Caco-2 (cell line): Measurements from ENCODE around the gene TNNI3K. TPM values are rescaled to one million over a fixed set of nuclear protein-coding genes. Genes with fewer than 3 reads are reported as not detected.

Experiments
- BruUV-seq: library from RNA; stranded (reverse); fragments of 400-500 nt; replicated peaks from 2 replicates; lab custom pipeline; 2021; lab: Mats Ljungman, UMichigan
- CTCF ChIA-PET: fragments of 300-600 bp; sonication (Branson Sonifier 250); formaldehyde crosslinking; loops from one replicate; lab custom pipeline; 2022; ENCODE audit warnings: antibody characterized with exemption; lab: Charles Lee
- POLR2A ChIA-PET: fragments of 300-600 bp; sonication (Branson Sonifier 250); formaldehyde crosslinking; loops from one replicate; lab custom pipeline; 2022; ENCODE audit warnings: antibody characterized with exemption; lab: Charles Lee
- DNase-seq, 2 experiments: peaks; one replicate each; pipeline versions ENCODE4 v3.0.0 to v3.0.0-alpha.2; 2020 to 2022
- H3K27me3 ChIP-seq: replicated peaks from 2 replicates; pipeline ENCODE4 v1.6.0; 2011; ENCODE audit warnings: low read length; ENCODE audit not compliant: control insufficient read depth, insufficient read depth
- H3K36me3 ChIP-seq: 2 replicates; pipeline ENCODE4 v1.5.1; 2011; ENCODE audit warnings: low read length; ENCODE audit not compliant: control insufficient read depth, insufficient read depth
- H3K4me1 ChIP-seq: fragments of 250-450 bp; sonication (Bioruptor Pico); 2 replicates; pipeline ENCODE4 v1.5.1; 2020; ENCODE audit warnings: mild to moderate bottlenecking
- H3K4me3 ChIP-seq: 2 replicates; pipeline ENCODE4 v1.5.1; 2011; ENCODE audit warnings: low read depth, mild to moderate bottlenecking, control low read depth, low read length
- H3K9me3 ChIP-seq: fragments of 250-450 bp; sonication (Bioruptor Pico); 2 replicates; pipeline ENCODE4 v1.5.1; 2020; ENCODE audit warnings: mild to moderate bottlenecking, moderate library complexity
- H3K27ac Mint-ChIP-seq: one replicate; pipeline ENCODE4 v1.8.0; 2022; ENCODE audit warnings: mixed read lengths; ENCODE audit not compliant: unreplicated experiment
- H3K27me3 Mint-ChIP-seq: one replicate; pipeline ENCODE4 v1.8.0; 2022; ENCODE audit warnings: mixed read lengths; ENCODE audit not compliant: insufficient read depth, unreplicated experiment
- H3K36me3 Mint-ChIP-seq: one replicate; pipeline ENCODE4 v1.8.0; 2022; ENCODE audit warnings: mild to moderate bottlenecking, mixed read lengths; ENCODE audit not compliant: insufficient read depth, unreplicated experiment
- H3K4me1 Mint-ChIP-seq: one replicate; pipeline ENCODE4 v1.8.0; 2022; ENCODE audit warnings: low read depth, mixed read lengths; ENCODE audit not compliant: unreplicated experiment
- H3K4me3 Mint-ChIP-seq: one replicate; pipeline ENCODE4 v1.8.0; 2022; ENCODE audit warnings: mild to moderate bottlenecking, moderate library complexity, mixed read lengths; ENCODE audit not compliant: unreplicated experiment
- H3K9me3 Mint-ChIP-seq: one replicate; pipeline ENCODE4 v1.8.0; 2022; ENCODE audit warnings: mixed read lengths; ENCODE audit not compliant: unreplicated experiment
- CTCF ChIP-seq, 2 experiments: fragments of 200-600 bp in 1 of 2; IDR thresholded peaks; 1 replicate in 1 of 2; 2 replicates in 1 of 2; pipeline versions ENCODE4 v1.5.1 to v1.8.0; 2011 to 2022; ENCODE audit warnings: antibody characterized with exemption in 1 of 2, control low read depth in 1 of 2, inconsistent platforms in 1 of 2, low read depth in 1 of 2, low read length in 1 of 2, mild to moderate bottlenecking in 1 of 2, moderate library complexity in 1 of 2; ENCODE audit not compliant: insufficient read depth in 1 of 2, severe bottlenecking in 1 of 2, unreplicated experiment in 1 of 2
- intact Hi-C: fragments of 100-400 bp; cut with micrococcal nuclease; formaldehyde crosslinking; loops from one replicate; pipeline ENCODE4 v1.10.0; 2022; ENCODE audit not compliant: unreplicated experiment
- total RNA-seq: library from RNA; stranded (reverse); gene quantifications from 2 replicates; pipeline ENCODE4 v1.2.3, GENCODE V29; 2022

The TNNI3K gene
- total RNA-seq, 1 experiment from 2014 or later, result not detected

- no peaks in the 10 kb centered on the region for H3K4me1 Mint-ChIP-seq
- no peaks in the 10 kb centered on the region for H3K27me3 ChIP-seq
- intact Hi-C loops, result loop anchor here (5.0 kb wide), 1 partner anchor 535 kb away; the partner anchor contains the start of genes CRYZ and TYW3
Observed at GRCh38 chr1:74197255-74197654, 37.9 kb upstream of the TNNI3K start.

GRCh38 chr1:74197657-74198552 is 37.3 kb upstream of the TNNI3K start, which contains the start of the genes FPGT and LRRIQ3:
FPGT (plus strand) TSS chr1:74198242; CDS start chr1:74198279, 37 bp downstream.
LRRIQ3 (minus strand) TSS chr1:74198176; CDS start chr1:74183684, 14,492 bp downstream.
- no peaks in the 10 kb centered on the region for H3K9me3 Mint-ChIP-seq
- no peaks in the 10 kb centered on the region for H3K36me3 ChIP-seq
- peaks cover 11% of the 10 kb centered on the region for H3K36me3 Mint-ChIP-seq
- H3K9me3 ChIP-seq, result no peaks in the 10 kb centered on the region
- no peaks in the 10 kb centered on the region for H3K27me3 Mint-ChIP-seq
- intact Hi-C loops, result loop anchor here (5.0 kb wide), 1 partner anchor 534 kb away; the partner anchor contains the start of genes CRYZ and TYW3
- peak; percentile 87 to 91 for DNase-seq
- ChIA-PET POLR2A (interaction anchor here (0.6 kb wide), 1 partner anchor 379 kb away, joined by 3 read pairs; no protein-coding TSS in a partner anchor), CTCF (no interaction called here)
- H3K4me1 ChIP-seq, result no peaks in the 10 kb centered on the region
- peak within 1 kb of the TSS; percentile 94 for H3K27ac Mint-ChIP-seq
- BruUV-seq, result no TSS peak
- peak within 1 kb of the TSS; percentile 82 for H3K4me3 Mint-ChIP-seq
- H3K4me1 Mint-ChIP-seq, result no peaks in the 10 kb centered on the region
- TF ChIP-seq CTCF (IDR thresholded peaks at IDR 0.05; ENCODE audit: insufficient read depth in 1 of 2, low read depth in 1 of 2, low read length in 1 of 2, severe bottlenecking in 1 of 2, unreplicated experiment in 1 of 2), result no peak
- no peaks in the 10 kb centered on the region for H3K27me3 ChIP-seq
- peak within 1 kb of the TSS; percentile 48 for H3K4me3 ChIP-seq

More at GRCh38 chr1:74197255-74197654, 37.9 kb upstream of the TNNI3K start:
- H3K4me1 ChIP-seq, result no peaks in the 10 kb centered on the region
- no peaks in the 10 kb centered on the region for H3K9me3 ChIP-seq
- no peaks in the 10 kb centered on the region for H3K36me3 ChIP-seq
- Mint-ChIP-seq H3K27me3 (no peaks in the 10 kb centered on the region), H3K36me3 (peaks cover 11% of the 10 kb centered on the region), H3K9me3 (no peaks in the 10 kb centered on the region), H3K27ac (peak overlapping the region; percentile 94), H3K4me3 (peak overlapping the region; percentile 82)
- H3K4me3 ChIP-seq, result peak overlapping the region; percentile 48; the same call in 1 of the 2 replicates
- no TSS peak for BruUV-seq
- no peak for DNase-seq
- ChIA-PET POLR2A (no interaction called here), CTCF (no interaction called here)
- TF ChIP-seq CTCF (IDR thresholded peaks at IDR 0.05; ENCODE audit: insufficient read depth in 1 of 2, low read depth in 1 of 2, low read length in 1 of 2, severe bottlenecking in 1 of 2, unreplicated experiment in 1 of 2), result no peak

GRCh38 chr1:74199504-74199903 is 35.7 kb upstream of the TNNI3K start:
- no TSS peak for BruUV-seq
- ChIA-PET POLR2A (no interaction called here), CTCF (no interaction called here)
- no peak overlapping the region for H3K4me3 Mint-ChIP-seq
- H3K9me3 Mint-ChIP-seq, result no peaks in the 10 kb centered on the region
- H3K36me3 ChIP-seq, result no peaks in the 10 kb centered on the region
- no peak for TF ChIP-seq CTCF (IDR thresholded peaks at IDR 0.05; ENCODE audit: insufficient read depth in 1 of 2, low read depth in 1 of 2, low read length in 1 of 2, severe bottlenecking in 1 of 2, unreplicated experiment in 1 of 2)
- H3K4me1 ChIP-seq, result no peaks in the 10 kb centered on the region
- no peaks in the 10 kb centered on the region for H3K27me3 ChIP-seq
- intact Hi-C loops, result loop anchor here (5.0 kb wide), 1 partner anchor 533 kb away; the partner anchor contains the start of genes CRYZ and TYW3
- no peaks in the 10 kb centered on the region for H3K27me3 Mint-ChIP-seq
- H3K4me1 Mint-ChIP-seq, result no peaks in the 10 kb centered on the region
- no peaks in the 10 kb centered on the region for H3K9me3 ChIP-seq
- H3K4me3 ChIP-seq, result no peak overlapping the region
- no peak overlapping the region for H3K27ac Mint-ChIP-seq
- H3K36me3 Mint-ChIP-seq, result peaks cover 11% of the 10 kb centered on the region
- no peak for DNase-seq
